HG03139 (cell line): ENCODE data around the gene ST6GALNAC6.

Experiments used
- ATAC-seq: cut with Tn5 transposase; IDR thresholded peaks from one replicate; pipeline ENCODE4 v1.9.1; 2021; ENCODE audit not compliant: unreplicated experiment

Gene ST6GALNAC6

DNA sequence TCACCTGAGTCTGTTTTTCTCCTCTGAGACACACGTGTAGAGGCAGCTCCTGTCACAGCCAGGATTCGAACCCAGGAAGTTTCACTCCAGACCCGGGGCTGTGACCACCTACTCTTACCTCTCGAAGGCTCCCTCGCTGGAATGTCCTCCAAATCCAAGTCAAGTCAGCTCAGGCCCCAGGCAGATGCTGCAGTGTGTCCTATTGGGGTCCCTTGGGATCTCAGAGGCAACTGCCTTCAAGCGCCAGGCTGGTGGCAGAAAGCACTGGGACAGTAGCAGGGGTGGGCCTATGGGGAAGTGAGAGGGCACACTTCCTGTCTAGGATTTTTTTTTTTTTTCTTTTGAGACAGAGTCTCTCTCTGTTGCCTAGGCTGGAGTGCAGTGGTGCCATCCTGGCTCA lies 18.2 kb upstream of the ST6GALNAC6 start:
- ATAC-seq = no peak

DNA sequence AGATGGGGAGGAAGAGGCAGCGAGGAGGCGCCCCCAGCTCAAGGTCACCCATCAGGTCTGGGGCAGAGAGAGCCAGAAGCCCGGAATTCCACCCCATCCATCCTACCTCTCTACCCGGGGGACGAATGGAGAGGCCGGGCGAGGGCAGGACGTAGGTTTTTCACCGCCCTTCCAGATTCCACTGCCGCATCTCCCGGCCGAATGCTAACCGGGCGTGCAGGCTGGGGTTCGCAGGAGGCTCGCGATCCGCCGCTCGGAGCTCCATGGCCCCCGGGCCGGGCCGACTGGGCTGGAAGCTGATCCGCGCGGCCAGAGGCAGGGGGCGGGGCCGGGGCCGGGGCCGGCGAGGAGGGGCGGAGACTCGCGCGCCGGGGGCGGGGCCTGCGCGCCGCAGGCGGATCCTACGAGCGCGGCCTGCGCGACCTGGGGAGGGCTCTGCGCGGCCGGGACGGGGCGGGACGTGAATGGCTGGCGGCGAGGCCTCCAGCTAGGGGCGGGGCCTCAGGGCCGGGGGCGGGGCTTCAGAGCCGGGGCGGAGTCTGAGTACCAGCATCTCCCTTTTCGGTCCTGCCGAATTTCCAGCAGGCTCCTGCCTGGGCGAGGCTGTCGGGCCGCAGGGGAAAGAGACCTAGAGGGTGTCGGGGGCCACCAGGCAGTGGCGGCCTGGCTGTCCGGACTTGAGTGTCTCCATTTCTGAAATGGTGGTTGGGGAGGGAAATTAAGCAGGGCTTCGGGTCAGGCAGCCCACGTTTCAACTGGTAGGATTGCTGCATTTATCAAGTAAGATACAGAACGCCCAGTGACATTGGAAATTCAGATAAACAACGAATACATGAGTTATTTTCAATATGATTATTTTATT lies 17.5 kb upstream of the ST6GALNAC6 start, which contains the start of gene ST6GALNAC4:
Gene ST6GALNAC4, minus strand, starts transcription at position 322 of the 862 bp plus-strand sequence. CDS start 622 bp downstream, outside the sequence.
- ATAC-seq = peak; percentile 64

DNA sequence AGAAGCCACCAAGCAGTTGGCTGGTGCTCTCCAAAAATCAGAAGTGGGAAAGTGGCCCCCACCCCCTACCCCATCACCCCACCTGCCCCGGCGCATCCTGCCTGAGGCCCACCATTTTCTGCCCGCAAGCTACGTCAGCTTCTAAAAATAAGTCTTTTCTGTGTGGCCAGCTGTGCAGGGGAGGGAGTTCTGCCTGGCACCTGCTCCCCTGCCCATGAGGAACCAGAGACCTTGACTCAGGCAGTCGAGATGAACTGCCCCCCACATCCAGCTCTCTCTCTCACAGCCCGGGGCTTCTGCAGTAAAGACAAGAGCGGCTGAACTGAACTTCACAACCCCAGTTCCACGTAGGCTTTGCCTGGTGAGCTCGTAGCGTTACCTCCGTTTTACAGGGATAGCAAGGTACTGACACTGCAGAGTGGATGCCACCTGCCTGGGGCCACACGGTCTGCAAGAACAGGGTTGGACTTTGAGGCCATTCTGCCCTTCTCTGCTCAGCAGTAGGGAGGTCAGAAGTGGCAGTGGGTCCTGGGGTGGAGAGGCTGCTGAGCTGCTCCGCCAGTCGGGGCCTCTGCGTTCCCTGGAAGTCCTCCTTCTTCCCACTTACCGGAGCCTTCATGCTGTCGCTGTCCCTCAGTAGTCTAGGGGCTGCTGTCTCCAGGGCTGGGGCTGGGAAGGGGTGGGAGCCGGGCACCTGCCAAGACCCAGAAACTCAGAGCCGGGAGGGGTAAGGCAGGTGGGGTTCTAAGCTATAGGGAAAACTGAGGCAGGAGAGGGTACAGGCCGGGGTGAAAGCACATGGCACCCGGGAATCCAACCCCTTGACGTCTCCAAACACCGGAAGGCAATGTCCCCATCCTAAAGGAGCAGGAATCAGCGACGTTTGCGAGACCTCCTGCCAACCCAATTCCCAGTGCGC lies 16.7 kb upstream of the ST6GALNAC6 start:
- ATAC-seq = no peak

DNA sequence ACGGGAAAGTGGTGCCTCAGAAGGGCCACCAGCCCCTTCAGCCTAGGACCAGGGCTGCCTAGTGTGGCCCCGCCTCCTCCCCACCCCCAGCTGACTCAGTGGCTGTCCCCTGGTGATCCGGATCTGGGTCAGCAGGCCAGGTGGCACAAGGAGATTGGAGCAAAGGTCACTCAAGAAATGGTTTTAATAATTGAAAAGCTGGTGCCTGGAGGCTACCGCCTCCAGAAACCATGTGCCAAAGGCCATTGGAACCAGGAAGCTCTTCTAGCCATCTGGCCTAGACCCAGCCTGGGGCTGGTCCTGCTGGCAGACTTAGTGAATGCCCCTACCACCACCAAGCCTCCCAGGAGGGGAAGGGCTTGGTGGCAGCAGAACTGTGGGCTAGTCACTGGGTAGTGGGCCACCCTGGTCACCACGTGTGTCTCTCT lies 15.9 kb upstream of the ST6GALNAC6 start:
- ATAC-seq = no peak

DNA sequence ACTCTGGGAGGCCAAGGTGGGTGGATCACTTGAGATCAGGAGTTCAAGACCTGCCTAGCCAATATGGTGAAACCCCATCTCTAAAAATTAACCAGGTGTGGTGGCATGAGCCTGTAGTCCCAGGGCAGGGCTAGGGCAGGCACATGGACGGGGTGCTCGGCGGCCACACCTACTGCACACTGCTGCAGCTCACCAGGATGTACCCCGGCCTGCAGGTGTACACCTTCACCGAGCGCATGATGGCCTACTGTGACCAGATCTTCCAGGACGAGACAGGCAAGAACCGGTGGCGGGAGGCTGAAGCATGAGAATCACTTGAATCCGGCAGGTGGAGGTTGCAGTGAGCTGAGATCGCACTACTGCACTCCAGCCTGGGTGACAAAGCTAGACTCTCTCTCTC lies 14.3 kb upstream of the ST6GALNAC6 start:
- no peak for ATAC-seq

DNA sequence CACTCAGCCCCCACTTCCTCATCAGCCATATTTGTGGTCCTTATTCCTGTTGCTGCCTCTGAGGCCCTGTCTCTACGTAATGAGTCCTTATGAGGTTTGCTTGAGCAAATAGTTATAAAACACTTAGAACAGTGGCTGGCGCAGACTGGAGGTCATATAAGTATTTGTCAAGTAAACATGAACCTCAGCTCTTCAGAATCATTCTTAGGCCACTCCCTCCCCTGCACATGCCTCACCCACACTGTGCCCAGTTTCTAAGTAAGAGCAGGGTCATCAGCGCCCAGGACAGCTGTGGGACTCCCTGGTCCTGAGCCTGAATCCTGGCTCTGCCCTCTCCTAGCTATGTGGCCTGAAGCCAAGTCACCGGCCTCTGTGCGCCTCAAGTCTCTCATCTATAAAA lies 13.5 kb upstream of the ST6GALNAC6 start:
- no peak for ATAC-seq

DNA sequence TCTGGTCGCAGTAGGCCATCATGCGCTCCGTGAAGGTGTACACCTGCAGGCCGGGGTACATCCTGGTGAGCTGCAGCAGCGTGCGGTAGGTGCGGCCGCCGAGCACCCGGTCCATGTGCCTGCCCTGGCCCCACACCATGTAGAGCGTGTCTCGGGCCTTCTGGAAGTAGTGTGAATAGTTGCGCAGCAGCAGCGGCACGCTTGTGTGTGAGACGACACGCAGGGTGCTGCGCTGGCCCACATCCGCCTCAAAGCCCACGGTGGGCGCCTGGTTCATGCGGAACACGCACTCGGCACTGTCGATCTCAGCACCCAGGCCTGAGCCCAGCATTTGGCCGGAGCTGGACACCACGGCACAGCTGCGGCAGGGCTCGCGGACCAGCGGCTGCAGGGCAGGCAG lies 12.9 kb upstream of the ST6GALNAC6 start:
- no peak for ATAC-seq

DNA sequence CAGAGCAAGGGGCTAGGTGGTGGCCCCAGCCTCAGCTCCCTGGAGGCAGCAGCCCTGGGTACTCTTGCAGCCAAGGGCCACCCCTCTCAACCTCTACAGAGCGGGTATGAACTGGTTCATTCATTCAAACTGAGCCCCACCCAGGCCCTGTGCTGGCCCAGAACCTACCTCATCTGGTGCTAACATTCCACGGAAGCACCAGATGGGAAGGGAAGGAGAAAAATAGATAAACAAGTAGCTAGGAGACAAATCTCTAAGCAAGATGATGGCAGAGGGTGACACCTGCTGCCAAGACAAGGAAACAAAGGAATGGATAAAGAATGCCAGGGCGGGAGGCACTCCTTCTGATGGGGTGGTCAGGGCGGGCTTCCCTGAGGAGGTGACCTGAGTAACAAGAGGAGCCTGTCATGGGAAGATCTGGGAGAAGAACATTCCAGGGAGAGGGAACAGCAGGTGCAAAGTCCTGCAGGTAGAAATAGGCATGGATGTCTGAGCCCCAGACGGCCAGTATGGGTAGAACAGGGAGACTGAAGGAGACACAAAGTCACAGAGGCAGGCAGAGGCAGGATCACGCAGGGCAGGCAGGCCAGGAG lies 11.3 kb upstream of the ST6GALNAC6 start:
- ATAC-seq = no peak

DNA sequence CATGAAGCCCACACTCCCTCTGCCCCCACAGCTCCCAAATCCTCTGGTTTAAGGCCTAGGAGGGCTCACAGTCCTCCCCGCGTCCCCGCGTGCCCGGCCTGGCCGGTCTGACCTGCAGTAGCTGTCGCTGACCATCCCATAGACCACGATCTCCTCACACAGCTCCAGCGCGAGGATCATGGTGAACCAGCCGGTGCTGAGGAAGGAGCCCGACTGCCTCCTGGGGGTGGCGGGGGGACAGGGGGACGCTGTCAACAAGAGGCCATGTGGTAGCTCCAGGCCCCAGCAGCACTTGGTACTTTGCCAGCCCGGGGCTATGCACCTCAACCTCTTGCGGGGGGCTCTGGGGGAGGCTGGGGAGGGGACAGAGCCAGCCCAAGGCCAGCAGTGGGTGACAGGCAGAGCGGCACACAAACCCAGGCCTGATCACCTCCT lies 10.5 kb upstream of the ST6GALNAC6 start:
- no peak for ATAC-seq

DNA sequence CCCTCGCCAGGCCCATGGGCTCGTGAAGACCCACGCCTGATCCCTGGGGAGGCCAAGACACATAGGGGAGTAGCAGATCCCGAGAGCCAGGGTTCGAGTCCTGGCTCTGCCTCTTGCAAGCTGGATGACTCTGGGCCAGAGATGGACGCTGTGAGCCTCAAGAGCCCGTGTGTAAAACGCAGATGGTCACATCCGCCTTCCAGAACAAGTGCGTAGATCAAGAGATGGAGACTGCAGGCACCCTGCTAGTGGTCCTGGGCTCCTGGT lies 9.2 kb upstream of the ST6GALNAC6 start:
- ATAC-seq = no peak

DNA sequence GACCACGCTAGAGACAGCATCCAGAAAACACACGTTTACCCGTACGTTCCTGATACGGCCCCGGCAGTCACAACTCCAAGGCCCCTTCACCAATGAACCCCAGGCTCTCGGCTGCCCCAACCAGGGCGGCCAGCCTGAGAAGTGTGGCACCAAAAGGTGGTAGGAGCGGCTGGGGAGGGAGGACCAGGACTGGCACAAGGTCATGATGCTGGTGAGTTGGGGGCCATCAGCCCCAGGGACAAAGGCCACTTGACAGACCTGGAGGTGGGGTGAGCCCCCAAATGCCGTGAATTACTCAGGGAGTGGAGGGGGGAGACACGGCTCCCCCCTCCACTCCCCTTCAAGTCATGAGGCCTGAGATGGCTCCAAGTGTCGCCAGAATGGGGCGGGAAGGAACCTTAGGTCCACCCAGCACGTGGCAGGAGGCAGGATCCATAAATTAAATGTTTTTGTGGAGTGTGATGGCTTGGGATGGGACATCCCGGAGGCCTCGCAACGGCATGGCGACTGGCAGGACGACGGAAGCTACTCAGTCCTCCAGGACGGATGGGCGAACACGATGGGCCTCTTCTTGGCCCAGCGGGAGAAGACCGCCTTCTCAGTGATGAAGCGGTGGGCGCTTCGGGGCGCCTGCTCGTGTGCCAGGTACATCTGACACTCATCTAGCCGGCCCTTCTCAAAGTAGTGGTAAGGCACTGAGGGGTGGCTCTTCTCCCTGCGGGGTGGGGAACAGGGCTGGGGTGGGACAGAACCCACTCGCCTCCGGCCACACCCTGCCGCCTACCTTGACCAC lies 8.7 kb upstream of the ST6GALNAC6 start:
- ATAC-seq = no peak

DNA sequence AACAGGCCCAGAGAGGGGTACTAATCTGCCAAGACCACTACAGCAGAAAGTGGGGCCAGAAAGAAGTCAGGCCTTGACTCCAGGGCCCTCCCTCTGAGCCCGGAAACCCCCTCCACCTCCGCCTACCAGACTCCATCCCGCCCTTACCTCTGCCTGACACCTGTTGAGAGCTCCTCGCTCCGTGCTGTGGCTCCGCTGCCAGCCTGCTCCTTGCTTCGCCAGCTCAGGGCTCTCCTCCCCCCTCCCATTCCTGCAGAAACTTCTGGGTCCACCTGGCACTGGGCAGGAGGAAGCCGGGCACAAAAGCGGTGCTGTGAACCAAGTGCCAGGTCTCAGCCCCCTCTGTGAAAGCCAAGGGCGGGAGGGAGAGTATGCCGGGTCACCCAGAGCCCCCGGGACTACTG lies 6.4 kb upstream of the ST6GALNAC6 start:
- no peak for ATAC-seq

DNA sequence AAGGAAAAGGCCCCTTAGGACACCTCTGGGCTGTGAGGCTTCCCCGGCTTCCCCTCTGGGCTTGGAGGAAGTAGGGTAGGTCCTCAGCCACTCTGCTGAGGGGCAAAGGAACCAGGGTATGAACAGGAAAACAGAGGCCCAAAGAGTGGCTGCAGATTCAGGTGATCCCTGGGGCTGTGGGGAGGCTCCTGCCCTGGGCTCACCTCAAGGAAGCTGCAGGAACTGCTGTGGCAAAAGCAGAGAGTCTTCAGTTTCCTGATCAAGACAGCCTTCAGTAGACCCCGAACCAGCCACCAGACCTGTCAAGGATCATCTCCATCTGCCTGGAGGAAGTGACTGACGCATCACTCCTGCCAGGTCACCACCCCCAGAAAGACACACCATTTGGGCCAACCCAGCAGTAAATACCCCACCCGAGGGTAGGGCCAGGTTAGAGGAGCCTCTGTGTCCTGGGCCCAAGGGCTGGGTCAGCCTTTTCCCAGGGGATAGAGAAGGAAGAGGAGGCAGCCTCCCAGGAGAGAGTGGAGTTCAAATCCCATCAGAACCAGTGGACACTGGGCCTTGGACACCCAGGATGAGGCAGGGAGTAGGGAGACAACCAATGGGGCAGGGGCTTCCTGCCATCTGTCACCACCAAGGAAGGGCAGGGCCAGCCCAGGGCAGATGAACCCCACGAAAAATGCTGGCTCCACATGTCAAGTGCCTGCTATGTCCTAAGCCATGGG lies 5.8 kb upstream of the ST6GALNAC6 start:
- no peak for ATAC-seq

DNA sequence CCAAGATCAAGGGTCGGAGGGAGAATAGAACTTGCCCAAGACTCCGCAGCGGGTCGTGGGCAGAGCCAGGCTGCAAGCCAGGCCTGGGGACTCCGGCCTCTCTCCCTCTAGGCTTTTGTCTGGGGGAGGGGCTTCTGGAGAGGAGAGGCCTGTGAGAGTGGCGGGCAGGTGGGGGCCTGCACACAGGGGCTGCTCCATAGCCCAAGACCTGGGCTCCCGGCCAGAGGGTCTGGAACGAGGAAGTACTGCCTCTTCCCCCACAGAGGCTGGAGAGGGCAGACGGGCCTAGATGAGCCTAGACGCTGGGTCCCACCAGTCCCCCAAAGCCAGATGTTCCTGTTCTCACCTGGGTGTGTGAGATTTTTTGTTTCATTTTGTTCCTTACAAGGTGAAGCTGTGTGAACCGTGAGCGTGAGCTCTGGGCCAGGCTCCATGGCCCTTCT lies 5.2 kb upstream of the ST6GALNAC6 start:
- ATAC-seq = no peak

DNA sequence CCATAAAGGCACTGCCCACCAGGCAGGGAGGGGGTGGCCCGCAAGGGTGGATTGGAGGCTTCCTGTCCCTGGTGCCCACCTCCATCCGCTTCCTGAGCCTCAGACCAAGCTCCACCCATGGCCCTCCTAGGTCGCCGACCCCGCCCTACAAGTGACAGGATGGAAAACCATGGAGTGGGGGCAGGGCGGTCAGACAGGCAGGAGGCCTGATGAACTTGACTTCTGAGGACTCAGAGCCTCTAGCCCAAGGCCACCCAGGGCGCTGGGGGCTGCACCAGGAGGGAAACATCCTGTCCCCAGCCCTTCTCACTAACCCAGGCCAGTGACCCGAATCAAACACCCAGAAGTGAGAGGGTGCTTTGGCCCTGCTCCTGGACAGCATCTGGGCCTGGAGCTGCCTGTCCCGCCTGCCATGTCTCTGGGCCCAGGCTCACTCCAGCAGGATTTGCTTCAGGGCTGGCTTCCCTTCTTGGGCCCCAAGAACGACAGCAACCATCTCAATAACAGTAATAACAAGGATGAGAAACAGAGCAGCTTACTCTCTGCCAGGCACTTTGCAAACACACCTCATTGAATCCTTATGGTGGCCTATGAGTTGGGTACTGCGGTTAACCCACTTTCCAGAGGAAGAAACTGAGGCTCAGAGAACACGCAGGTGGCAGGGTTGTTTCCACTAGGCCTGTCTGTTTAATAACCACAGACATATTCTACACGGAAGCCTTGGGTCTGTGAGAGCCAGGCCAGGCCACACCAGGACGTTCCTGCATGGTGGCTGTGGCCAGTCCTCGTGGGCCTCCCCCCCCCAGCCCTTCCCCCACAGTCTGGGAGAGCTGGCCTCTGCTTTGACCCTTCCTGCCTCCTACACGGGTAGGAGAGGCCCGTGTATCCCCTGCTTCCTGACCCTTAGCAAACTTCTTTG lies 4.4 kb upstream of the ST6GALNAC6 start:
- ATAC-seq = peak; percentile 32

DNA sequence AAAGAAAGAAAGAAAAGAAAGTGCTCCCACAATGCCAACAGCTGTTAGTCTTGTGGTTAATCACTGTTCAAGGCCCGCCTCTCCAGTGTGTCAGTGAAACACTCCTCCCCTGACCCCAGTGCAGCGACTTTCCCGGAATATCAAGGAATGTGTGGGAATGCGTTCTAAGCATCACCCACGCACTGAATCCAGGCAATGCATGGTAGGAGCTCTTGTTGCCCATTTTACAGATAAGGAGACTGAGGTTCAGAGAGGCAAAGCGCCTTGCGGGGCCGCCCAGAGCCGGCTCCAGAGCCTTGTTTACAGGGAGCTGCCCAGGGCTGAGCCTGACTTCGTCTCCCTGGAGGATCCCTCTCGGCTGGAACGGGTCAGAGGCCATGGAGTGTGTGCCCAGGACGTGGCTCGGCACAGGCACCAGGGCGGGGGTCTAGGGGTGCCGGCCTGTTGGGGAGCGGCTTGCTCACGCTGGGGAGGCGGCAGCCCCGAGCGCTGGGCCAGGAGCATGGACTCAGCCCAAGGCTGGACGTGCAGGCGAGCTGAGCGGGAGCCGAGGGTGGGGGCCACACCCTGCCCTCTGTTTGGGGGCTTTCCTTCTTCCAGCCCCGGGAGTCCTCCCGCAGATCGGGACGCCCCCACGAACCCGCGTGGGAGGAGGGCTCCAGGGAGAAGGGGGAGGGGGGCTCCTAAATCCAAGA lies 823 bp downstream of the ST6GALNAC6 start:
- ATAC-seq = no peak

DNA sequence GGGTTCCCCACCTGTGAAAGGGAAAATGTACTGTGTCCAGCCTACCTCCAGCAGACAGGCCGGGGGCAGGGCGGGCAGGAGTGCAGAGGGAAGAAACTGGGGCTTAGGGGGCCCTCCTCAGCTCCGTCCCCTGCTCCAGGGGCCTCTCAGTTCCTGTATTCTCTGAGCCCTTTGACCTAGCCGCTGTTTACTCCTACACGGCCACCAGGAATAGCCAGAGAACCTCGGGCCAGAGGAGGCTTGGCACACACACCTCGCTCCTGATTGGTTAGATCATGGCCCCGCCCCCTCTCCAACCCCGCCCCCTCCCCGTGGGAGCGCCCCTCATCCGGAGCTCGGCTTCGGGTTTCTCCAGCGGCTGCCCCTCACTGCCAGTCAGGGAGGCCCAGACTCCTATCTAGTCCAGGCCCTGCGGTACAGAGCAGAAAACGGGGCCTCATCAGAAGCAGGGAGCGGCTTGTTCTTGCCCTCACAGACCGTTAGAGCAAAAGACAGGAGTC lies 2.2 kb downstream of the ST6GALNAC6 start:
- ATAC-seq = no peak
